Activated B cell treated with CpG ODN at 0.5 μM for 24 hours (primary cell): ENCODE results near the gene C1orf159. TPM values are rescaled to one million over a fixed set of nuclear protein-coding genes. Genes with fewer than 3 reads are reported as not detected.

Experiments used
- ATAC-seq: fragments of 200-7000 bp; cut with Tn5 transposase; one replicate; pipeline ENCODE4 v1.10.0; 2021; ENCODE audit warnings: low read depth, mild to moderate bottlenecking, moderate library complexity
- CTCF ChIA-PET: fragments of 350-600 bp; sonication (Branson Sonifier 250); formaldehyde crosslinking; loops from one replicate; lab custom pipeline; 2021; ENCODE audit warnings: antibody characterized with exemption; lab: Charles Lee
- POLR2A ChIA-PET: fragments of 350-600 bp; sonication (Branson Sonifier 250); formaldehyde crosslinking; loops from one replicate; lab custom pipeline; 2021; ENCODE audit warnings: antibody characterized with exemption; lab: Charles Lee
- DNase-seq: peaks from one replicate; pipeline ENCODE4 v3.0.0; 2022
- H3K27ac Mint-ChIP-seq: one replicate; pipeline ENCODE4 v1.8.0; 2020; ENCODE audit warnings: mixed read lengths
- H3K27me3 Mint-ChIP-seq: one replicate; pipeline ENCODE4 v1.8.0; 2021; ENCODE audit warnings: mixed read lengths
- H3K36me3 Mint-ChIP-seq: one replicate; pipeline ENCODE4 v1.8.0; 2021; ENCODE audit warnings: low read depth, mixed read lengths
- H3K4me1 Mint-ChIP-seq: one replicate; pipeline ENCODE4 v1.8.0; 2021; ENCODE audit warnings: mixed read lengths
- H3K4me3 Mint-ChIP-seq: one replicate; pipeline ENCODE4 v1.8.0; 2020; ENCODE audit warnings: mild to moderate bottlenecking, mixed read lengths
- H3K9me3 Mint-ChIP-seq: one replicate; pipeline ENCODE4 v1.8.0; 2020; ENCODE audit warnings: mixed read lengths
- CTCF ChIP-seq: fragments of 200-600 bp; IDR thresholded peaks from one replicate; pipeline ENCODE4 v1.8.0; 2022; ENCODE audit warnings: antibody characterized with exemption, mild to moderate bottlenecking
- intact Hi-C: fragments of 100-400 bp; cut with micrococcal nuclease; formaldehyde crosslinking; loops from one replicate; pipeline ENCODE4 v1.15.1; 2024
- total RNA-seq: library from RNA; stranded (reverse); gene quantifications from 2 replicates; pipeline ENCODE4 v1.2.3, GENCODE V29; 2022

Gene C1orf159
- total RNA-seq, 1 donor from 2014 or later = 26.5 TPM

GRCh38 chr1:1072299-1072848, 43.5 kb downstream of the C1orf159 start:
- ATAC-seq (no peak), DNase-seq (no peak)
- Mint-ChIP-seq H3K36me3 (no peaks in the 10 kb centered on the region), H3K27ac (no peak overlapping the region), H3K27me3 (peaks cover 7% of the 10 kb centered on the region), H3K4me1 (peaks cover 25% of the 10 kb centered on the region), H3K4me3 (no peak overlapping the region), H3K9me3 (no peaks in the 10 kb centered on the region)
- POLR2A ChIA-PET = no interaction called here
- intact Hi-C loops = no loop called here
- CTCF ChIA-PET = interaction anchor here (1.4 kb wide), 1 partner anchor 220 kb away, joined by 3 read pairs; no protein-coding TSS in a partner anchor
- no peak for TF ChIP-seq CTCF

GRCh38 chr1:1071486-1072298, 44.2 kb downstream of the C1orf159 start:
- H3K9me3 Mint-ChIP-seq = no peaks in the 10 kb centered on the region
- POLR2A ChIA-PET = no interaction called here
- intact Hi-C loops = no loop called here
- no peak for DNase-seq
- no peak for ATAC-seq
- H3K4me3 Mint-ChIP-seq = no peak overlapping the region
- CTCF ChIA-PET = interaction anchor here (1.4 kb wide), 1 partner anchor 220 kb away, joined by 3 read pairs; no protein-coding TSS in a partner anchor
- H3K27me3 Mint-ChIP-seq = peaks cover 7% of the 10 kb centered on the region
- no peaks in the 10 kb centered on the region for H3K36me3 Mint-ChIP-seq
- no peak for TF ChIP-seq CTCF
- no peak overlapping the region for H3K27ac Mint-ChIP-seq
- peaks cover 26% of the 10 kb centered on the region for H3K4me1 Mint-ChIP-seq

DNA sequence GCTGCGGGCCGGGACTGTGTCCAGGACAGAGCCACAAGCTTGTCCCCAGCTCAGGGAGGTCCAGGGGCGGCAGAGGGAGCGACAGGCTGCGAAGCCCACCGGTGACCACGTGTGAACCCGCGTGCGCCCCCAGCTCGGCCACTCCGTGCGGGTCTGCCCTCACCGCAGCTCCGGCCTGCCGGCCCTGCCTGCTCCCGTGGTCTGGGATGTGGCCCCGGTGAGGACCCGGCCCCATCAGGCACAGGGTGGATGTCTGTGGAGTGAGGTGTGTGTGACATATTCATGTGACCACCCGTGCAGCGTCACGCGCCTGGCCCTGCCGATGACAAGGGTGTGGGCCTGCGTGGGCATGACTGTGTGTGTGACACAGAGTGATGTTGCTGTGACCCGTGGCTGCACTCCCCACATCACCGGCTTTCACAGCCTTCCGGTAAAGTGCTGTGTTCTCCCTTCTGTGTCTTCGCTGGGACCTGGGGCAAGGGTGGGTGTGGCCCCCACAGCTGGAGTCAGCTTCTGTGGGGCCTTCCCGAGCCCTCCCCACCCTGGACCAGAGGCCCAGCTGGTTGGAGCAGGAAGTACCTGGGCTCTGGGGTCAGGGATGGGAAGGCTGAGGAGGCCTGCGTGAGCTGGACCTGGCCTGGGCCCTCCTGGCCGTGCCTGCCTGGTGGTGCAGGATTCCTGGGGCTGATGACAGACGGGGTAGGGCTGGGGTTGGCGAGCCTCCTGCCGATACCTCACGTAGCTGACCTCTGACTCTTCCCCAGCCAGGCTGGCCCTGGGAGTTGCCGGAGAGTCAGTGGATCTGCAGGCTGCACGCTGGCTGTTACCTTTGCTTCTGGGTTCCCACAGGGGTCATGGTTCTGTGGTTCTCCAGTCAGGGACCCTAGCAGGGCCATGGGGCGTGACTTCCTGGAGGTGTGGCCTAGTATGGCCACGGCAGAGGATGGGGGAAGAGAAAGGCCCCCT, 45.9 kb downstream of the C1orf159 start:
- peak; percentile 19 for ATAC-seq
- Mint-ChIP-seq H3K27ac (peak overlapping the region; percentile 81), H3K36me3 (peaks cover 1% of the 10 kb centered on the region), H3K27me3 (peaks cover 7% of the 10 kb centered on the region), H3K9me3 (no peaks in the 10 kb centered on the region), H3K4me1 (peaks cover 33% of the 10 kb centered on the region), H3K4me3 (peak overlapping the region; percentile 66)
- no peak for TF ChIP-seq CTCF
- ChIA-PET CTCF (interaction anchor here (0.9 to 2.5 kb wide), 3 partner anchors 37 to 222 kb away, joined by 3 to 10 read pairs (median 3); no protein-coding TSS in a partner anchor), POLR2A (interaction anchor here (0.7 to 1.5 kb wide), 5 partner anchors 11 to 37 kb away, joined by 3 to 8 read pairs (median 3); no protein-coding TSS in a partner anchor)
- DNase-seq = peak; percentile 45
- intact Hi-C loops = loop anchor here (1.0 to 2.0 kb wide), 3 partner anchors 11 to 131 kb away; partner anchors contain the start of gene C1orf159

- intact Hi-C loops = loop anchor here (1.0 to 2.0 kb wide), 3 partner anchors 10 to 132 kb away; partner anchors contain the start of gene C1orf159
- H3K4me1 Mint-ChIP-seq = peaks cover 37% of the 10 kb centered on the region
- ATAC-seq = peak; percentile 47
- peak overlapping the region; percentile 72 for H3K27ac Mint-ChIP-seq
- H3K4me3 Mint-ChIP-seq = peak overlapping the region; percentile 81
- peaks cover 3% of the 10 kb centered on the region for H3K27me3 Mint-ChIP-seq
- ChIA-PET CTCF (interaction anchor here (1.0 to 2.5 kb wide), 2 partner anchors 37 to 223 kb away, joined by 3 to 10 read pairs; no protein-coding TSS in a partner anchor), POLR2A (interaction anchor here (0.6 to 1.5 kb wide), 8 partner anchors 10 to 1040 kb away, joined by 3 to 8 read pairs (median 3); no protein-coding TSS in a partner anchor)
- DNase-seq = peak; percentile 95
- no peaks in the 10 kb centered on the region for H3K9me3 Mint-ChIP-seq
- no peak for TF ChIP-seq CTCF
- peaks cover 1% of the 10 kb centered on the region for H3K36me3 Mint-ChIP-seq
Observed at GRCh38 chr1:1069056-1069710, 46.7 kb downstream of the C1orf159 start.
